ELR (cell line): ENCODE results near the gene FH.

Experiments
- DNase-seq: peaks from one replicate; pipeline ENCODE4 v3.0.0-alpha.2; 2015; ENCODE audit warnings: low read depth

FH gene

DNA sequence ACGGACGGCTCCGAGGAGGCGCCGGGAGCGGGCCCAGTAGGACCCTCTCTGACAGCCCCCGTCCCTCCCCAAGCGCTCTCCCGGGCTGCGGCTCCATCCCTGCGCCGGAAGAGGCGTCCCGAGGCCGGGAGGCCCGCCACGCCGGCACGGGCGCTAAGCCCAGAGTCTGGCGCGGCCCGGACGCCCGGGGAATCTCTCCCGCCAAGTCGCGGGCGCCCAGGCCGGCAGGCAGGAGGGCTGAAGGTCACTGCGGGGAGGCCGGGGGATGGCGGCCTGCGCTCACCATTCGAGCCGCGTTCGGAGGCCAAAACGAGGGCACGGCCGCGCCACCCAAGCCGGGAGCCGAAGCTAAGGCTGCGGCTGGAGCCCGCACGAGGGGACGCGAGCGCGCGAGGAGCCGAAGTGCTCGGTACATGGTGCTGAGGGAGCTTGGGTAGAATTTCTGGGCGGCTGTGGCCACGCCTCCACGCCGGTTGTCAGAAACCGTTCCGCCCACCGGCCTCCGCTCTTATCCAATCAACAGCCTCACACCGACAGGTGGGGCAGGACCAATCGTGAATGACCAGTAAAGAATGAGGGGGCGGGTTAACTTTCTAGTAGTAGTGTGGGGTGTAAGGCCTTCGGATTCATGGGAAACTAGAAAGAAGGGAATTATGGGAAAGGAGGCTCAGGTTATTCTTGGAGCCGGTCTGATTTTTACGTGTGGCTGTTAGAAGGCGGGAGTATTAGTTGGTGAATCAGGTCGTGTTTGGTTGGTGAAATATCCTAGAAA is at the start of gene FH:
FH (minus strand) TSS at position 448 of the 772 bp plus-strand sequence; CDS start at position 415, 33 bp downstream.
- peak; percentile 99 for DNase-seq

DNA sequence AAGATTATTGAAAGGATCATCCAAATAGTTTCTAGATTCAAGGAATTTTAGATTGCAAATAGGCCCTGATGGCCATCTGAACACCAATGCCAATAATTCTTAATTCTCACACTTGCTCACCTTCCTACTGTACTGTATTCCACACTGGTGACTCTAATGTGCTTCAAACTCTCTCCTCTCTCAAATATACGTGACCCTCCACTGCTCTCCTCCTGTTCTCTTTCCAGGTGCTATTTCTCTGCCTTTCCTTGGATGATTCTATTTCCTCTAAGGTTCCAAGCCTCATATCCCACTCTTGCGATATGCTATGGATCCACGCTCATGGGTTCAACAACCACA is 41.3 kb upstream of the FH start:
- no peak for DNase-seq

DNA sequence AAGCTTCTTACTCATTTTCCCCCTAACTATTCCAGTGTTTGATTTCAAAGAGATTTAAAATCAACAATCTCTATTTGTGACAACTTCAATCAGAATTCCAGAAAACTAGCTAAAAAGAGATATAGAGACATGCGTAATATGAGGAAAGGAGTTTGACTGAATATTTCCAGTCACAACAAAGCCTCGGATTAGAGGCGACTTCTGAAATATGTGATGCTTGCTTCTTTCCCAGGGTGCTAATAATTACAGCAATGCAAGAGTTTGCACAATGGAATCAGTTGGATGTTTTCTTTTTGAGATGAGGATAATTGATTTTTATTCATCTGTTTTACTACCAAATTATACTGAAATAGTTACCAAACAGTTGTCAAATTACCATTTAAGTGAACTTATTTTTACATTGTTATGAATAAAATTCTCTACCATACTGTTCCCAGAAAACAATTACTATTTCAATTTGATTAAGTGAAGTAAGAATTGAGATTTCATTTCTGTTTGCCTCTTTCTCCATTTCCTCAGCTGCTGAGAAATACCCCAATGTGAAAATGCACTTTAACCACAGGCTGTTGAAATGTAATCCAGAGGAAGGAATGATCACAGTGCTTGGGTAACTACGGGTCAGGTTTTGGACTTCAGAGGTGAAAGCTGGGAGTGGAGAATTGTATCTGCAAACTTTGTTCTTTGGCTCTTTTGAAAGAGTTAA is 40.7 kb upstream of the FH start:
- DNase-seq: no peak

DNA sequence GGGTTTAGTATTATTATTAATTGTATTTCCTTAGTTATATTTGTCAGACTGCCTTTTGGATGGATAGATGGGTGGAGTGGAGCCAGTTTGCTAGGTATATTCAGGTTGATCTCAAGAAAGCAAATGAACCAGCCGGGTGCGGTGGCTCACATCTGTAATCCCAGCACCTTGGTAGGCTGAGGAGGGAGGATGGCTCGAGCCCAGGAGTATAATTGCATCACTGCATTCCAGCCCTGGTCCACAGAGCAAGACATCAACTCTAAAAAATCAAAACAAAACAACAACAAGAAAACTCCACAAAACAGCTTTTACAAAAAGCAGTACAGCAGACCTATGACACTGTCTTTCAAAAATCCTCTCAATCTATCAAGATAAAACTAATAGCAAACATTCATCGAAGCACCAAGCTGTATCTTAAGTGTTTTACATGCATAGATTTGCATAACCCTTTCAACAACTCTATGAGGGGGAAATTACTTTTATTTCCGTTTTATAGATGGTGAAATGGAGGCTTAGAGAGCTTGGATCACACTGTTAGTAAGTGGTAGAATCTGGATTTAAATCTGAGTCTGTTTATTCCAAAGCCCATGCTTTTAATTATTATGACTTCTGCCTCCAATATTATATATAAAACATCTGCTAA is 38.1 kb upstream of the FH start:
- no peak for DNase-seq

DNA sequence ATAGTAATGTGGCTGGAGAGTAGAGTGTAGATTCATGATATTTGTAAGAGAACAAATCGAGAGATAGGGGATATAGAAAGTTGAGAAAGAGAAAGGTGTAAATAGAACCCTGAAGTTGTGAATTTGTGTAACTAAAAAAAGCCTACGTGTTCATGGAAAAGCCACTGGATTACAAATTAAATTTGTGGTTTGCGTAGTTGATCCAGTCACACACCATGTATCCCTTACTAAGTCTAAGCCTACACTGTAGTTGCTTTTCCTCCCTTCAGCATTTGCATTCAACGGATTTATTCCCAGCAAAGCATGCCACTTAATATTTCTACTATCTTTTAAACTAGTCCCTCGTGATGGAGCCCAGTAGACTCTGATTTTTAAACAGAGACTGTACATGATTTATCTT is 37.5 kb upstream of the FH start:
- DNase-seq: no peak

DNA sequence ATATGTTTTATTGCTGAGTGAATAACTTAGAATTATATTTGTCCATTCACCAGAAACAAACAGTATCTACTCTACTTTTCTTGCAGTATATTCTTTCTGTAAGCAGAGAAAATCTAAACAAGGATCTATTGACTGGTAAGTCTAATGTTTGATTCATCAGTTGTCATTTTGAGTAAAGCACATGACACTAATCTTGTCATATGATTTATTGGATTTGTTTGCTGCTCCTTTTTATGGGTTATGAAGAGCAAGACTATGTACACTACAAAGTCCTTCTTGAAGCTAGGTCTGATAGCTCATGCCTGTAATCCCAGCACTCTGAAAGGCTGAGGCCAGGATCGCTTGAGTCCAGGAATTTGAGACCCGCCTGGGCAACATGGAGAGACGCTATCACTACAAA is 36.0 kb upstream of the FH start:
- no peak for DNase-seq

DNA sequence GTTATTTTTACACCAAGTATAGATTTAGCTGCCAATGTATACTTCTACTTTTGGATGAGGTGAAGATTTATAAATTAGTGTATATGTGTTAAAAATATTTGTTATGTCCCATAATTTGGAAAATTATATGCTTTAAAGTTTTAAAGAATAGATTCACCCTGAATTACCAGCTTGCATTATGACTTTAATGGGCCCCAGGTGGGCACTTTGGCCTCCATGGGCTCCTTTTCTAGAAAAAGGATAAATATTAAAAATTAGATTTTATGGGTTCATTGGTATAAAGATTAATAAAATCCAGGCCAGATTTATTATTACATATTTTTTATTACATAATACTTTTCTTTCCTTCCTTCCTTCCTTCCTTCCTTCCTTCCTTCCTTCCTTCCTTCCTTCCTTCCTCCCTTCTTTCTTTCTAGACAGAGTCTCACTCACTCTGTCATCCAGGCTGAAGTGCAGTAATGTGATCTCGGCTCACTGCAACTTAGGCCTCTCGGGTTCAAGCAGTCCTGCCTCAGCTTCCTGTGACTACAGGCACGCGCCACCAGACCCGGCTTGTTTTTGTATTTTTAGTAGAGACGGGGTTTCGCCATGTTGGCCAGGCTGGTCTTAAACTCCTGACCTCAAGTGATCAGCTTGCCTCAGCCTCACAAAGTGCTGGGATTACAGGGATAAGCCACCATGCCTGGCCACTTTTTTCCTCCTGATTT is 34.5 kb upstream of the FH start:
- no peak for DNase-seq

DNA sequence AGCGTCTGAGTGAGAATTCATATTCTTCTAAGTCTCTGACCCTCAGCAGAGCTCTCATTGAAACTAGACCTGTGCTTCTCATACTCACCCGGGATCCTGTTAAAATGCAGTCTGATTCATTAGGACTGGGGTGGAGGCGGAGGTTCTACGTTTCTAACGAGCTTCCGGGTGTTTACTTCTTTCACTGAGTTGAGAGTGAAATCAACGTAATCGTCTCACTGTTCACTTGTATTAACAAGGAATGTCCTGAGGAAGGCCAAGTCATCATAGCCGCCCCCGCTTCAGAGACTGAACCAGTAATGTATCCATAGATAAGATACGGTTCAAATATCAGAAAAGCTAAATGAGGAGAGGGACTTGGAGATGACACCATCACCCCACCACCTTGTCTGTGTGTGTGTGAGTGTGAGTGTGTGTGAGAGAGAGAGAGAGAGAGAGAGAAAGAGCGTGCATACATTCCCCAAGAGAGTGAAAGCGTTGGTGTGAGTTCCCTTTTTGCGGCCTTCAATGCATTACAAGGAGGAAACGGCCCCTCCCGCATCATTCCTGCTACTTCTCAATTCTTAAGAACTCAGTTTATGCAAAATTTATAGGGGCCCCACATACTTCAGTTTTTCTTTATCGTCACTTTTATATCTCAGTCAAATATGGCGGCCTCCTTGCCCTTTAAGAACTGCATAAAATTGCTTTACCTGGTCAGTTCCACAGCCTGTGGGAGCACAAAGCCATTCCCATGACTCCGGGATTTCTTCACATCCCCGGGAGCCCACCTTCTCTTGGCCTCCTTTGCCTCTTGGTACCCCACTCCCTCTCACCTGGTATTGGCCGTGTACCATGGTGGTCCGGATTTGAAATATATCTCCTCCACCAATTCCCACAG is 32.4 kb upstream of the FH start:
- no peak for DNase-seq

DNA sequence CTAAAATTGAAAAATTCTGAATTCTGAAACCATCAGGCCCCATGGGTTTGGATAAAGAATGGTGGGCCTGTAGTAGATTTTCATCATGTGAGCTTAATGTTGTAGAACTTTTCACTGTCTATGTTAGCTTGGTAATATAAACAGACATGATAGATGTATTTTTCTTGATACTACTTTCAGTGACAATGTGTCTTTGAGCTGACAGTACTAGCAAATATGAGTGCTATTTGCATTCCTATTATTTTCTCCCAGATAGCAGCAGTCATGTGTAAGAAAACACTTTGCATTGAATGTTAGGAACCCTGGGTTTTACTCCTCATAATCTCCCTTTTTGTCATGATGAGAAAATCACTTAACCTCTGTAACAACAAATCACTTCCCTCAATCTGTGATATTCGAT is 30.8 kb upstream of the FH start:
- no peak for DNase-seq

DNA sequence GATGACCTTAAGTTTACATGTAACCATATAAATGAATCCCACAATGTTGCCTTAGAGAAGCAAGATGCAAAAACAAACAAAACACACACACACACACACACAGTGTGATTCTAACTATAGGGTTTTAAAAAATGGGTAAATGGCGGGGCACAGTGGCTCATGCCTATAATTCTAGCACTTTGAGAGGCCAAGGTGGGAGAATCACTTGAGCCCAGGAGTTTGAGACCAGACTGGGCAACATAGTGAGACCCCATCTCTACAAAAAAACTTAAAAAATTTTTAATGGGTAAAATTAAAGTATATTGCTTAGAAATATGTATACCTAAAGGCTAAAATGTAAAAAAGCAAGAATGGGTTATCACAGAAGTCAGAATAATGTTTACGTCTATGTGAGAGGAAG is 28.5 kb upstream of the FH start:
- DNase-seq: no peak

DNA sequence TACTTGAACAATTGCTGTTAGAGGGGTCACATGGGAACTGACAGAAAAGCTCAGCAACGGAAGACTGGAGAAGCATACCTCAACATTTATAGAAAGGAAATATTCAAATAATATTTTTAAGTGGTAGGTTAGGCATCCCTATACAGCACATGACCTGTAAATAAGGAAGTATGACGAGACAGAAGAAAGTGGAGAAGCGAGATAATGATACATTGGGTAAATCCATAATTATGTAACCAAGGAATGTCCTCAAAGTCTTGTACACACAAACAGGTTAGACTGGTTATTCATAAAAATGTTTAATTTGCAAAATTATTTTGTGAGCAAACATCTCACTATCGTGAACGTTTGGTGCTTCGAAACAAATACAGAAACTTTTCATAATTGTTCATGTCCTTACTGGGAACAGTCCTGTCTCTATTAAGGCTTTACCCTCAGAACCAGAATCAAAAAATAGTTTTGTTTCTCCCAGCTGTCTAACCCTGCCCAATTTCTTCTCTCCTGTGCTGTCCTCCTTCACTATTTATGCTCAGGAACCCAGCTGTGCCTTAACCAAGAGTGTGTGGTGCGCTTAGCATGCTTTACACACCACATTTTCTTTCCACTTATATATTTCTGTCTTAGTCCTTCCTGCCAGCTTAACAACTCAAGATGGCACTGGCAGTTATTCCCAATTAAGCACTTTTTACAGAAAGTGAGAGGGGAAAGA is 22.8 kb upstream of the FH start:
- no peak for DNase-seq

DNA sequence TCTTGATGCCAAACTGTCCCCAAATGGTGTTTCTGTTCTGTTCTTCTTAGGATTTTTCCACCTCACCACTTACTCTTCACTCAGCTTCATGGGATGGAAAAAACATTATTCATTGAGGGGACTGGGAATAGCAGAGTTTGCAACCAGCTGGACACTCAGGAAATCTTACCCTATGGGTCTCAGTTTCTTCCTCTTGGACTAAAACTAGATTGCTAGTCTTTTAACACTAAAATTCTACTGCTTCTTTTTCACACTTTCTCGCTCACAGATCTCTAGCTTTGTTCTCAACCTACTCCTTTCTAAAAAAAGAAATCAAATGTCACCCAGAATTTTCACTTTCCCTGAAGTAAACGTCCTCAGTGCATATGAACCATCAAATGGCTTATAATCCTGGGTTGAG is 17.4 kb upstream of the FH start:
- DNase-seq: no peak

DNA sequence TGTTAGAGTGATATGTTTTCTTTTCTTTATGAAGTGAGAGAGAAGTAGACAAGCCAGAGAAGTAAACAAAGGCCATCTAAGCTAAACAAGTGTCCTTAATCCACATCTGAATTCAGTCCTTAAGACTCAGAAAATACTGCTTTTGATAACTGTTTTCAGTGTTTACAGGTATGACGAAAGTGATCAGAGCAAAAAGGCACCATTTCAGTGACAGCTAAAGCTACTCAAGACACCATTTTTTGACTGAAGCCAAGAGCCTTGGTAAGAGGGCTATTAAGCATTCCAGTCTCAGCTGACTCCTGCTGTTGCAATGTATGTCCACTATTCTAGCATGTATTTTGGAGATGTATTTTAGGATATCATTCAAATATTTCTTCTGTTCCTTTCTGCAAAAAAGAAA is 16.7 kb upstream of the FH start:
- no peak for DNase-seq

DNA sequence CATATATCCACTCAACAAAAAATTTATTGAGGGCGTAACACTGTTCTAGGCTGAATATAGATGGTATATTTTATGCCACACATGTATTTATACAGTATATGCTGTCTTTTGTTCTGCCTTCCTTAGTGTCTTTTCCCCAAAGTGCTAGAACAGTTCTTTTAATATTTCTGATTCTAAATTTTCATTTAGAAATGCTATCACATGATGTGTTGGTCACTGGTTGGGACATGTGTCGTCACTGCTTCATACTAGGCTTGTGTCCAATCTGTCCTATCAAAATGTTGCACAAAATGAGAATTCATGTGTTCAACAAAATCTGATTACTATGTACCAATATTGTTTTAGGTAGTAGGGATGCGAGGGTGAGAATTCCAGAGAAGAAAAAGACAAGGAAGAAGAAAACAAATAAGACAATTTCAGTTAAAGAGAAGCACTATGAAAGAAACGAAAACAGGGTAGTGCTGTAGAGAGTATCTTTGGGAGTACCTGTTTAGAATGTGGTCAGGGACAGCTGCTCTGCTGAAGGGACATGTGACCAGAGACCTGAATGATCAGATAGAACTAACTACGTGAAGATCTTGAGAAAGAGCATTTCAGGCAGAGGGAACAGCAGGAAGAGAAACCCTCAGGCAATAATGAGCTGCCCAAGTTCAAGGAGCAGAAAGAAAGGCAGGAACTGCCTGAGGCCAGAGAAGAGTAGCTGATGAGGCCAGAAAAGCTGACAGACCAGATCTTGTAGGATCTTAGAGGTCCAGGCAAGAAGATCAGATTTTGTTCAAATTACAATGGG is 14.0 kb upstream of the FH start:
- DNase-seq: peak; percentile 44

DNA sequence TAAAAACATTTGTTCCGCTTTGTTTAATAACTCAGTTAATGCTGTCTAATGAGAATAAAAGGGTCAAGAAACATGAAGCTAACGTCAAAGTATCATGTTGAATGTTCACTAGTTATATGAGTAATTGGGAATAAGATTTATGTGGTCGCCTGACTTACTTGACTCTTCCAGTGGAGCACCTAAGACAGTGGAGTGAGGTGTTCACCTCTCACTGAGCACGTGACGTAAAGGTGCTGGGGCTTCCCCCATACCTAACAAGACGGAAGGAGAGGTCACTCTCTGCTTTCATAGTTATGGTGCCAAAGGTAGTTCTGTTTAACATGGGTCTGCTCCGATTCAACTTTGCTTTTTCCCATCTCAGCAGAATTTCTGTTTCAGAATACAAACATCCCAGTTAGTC is 13.3 kb upstream of the FH start:
- DNase-seq: no peak

DNA sequence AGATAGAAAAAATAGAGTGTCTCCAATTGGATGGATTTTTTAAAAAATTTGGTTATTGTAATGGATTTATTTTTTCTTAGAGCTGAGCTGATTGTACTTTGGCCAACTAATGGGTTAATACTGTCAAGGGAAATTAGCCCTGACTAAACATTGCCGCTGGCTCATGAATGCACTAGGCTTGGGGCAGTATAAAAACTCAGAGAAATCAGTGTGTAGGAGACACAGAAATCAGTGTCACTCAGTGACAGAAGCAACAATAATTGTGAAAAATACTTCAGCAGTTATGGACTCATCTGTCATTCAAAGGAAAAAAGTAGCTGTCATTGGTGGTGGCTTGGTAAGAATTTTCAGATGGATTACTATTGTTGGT is 12.6 kb upstream of the FH start, which contains the start of gene KMO:
KMO (plus strand) TSS at position 217 of the 370 bp plus-strand sequence; CDS start at position 284, 67 bp downstream.
- DNase-seq: peak; percentile 49

DNA sequence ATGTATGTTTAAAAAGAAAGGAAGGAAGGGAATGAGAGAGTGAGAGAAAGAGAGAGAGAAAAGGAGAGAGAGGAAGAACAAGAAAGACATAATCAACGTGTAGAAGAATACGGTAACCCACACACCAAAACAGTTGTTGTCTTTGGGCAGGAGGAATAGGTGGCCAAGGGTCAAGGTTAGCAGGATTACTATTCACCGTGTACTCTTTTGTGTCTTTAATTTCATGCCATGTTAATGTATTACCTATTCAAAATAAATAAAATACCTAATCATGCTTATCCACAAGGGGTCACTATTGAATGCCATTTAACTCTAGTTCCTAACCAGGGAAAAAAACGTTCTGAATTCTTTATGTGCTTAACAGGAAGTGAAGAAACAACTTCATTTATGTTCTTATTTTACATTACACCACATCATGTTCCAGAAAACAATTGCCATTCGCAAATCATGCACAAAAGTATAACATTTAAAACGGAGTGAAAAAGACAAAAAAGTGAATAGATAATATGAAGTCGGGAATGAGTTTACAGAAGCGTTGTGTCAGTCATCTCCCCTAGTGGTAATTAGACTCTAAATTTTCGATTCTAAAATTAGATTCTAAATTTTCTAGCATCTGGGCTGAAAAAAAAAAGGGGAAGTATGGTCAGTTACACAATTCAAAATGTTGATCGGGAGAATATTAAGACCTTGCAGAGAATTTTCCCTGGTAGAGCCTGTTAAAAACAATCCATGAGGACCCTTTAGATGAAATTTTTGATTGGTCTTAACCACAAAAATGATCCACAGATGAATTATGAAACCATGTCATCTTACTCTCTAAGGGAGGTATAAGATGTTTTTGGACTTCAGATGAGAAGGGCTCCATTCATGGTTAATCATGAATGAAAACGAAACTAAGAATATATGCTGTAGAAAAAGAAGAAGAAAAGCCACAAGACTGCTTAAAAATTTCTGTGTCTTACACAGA is 11.9 kb upstream of the FH start:
- peak; percentile 88 for DNase-seq

DNA sequence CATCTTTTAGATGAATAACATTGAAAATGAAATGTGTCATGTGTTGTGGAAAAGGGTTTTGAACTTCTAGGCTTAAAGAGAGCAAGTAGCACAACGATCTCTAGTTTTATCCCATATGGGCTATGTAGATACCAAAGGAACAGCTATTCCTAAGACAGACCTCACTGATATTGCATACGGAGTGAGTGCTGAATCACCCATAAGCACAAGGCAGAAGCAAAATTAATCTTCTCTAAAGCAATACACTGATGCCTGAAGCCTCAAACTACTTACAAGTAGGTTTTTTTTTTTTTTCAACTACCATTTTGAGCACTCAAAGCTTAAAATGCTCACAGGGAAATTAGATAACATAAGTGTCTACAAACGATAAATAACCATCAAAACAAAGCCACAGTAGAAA is 7.6 kb upstream of the FH start:
- DNase-seq: no peak

DNA sequence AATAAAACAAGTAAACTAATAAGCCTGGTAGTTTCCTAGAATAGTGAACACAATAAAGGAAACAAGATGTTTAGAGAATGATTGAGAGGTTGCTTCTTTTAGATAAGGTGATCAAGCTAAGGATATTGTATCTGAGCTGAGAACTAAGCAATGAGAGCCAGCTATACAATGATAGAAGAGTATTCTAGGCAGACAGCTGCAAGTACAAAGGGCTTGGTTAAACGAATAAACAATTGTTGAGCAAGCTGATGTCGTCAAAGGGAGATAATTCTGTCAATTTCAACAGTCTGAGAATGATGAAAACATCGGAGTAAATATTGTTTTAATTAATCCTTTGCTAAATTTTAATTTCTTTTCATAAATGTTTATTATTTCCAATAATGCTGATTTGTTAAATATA is 5.5 kb upstream of the FH start:
- no peak for DNase-seq
